GM12801 (cell line): ENCODE measurements around the gene MAS1.

Experiments used
- TF ChIP-seq, protein P1 (sequence below): IDR thresholded peaks from one replicate; pipeline ENCODE4 v1.5.1; 2011; ENCODE audit warnings: control low read depth; ENCODE audit not compliant: insufficient read length; ENCODE audit errors: extremely low read depth

The MAS1 gene

DNA sequence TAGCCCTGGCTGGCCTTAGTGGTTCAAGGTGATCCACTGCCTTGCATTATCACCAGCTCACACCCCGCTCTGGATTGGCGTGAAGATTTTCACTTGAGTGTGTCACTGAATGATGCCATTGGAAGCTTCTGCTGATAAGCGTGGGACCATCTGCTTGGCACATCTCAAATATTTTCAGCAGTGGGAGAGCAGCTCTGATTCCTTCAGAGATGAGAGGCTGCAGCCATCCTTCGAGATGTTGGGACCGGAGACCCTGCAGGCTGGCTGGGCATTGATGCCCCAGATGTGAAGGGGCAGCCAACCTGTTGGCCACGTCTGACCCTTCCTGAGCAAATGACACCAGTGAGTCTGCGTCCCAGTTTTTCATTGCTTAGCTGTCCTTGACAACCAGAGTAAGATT, at the start of gene MAS1:
TSS of gene MAS1 (plus strand) at position 197 of the 400 bp plus-strand sequence. CDS start 15,968 bp downstream, outside the sequence.
- TF ChIP-seq, protein P1, sequence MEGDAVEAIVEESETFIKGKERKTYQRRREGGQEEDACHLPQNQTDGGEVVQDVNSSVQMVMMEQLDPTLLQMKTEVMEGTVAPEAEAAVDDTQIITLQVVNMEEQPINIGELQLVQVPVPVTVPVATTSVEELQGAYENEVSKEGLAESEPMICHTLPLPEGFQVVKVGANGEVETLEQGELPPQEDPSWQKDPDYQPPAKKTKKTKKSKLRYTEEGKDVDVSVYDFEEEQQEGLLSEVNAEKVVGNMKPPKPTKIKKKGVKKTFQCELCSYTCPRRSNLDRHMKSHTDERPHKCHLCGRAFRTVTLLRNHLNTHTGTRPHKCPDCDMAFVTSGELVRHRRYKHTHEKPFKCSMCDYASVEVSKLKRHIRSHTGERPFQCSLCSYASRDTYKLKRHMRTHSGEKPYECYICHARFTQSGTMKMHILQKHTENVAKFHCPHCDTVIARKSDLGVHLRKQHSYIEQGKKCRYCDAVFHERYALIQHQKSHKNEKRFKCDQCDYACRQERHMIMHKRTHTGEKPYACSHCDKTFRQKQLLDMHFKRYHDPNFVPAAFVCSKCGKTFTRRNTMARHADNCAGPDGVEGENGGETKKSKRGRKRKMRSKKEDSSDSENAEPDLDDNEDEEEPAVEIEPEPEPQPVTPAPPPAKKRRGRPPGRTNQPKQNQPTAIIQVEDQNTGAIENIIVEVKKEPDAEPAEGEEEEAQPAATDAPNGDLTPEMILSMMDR, result no peak

DNA sequence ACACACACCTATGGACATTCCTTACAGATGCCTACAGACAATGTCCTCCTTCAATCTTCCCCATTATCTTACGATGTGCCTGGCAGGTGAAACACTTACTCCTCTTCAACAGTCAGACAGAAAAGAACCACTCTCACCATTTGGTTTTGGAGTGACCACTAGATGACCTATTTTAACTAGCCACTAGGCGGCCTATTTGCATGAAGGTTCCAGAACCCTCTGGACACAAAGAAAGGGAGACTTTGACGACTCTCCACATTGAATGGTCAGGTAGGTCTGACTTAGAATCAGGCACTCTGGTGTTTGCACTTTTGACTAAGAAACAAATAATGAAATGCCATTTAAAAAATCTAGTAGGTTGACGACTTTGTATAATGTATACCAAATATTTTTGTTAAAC, 48.8 kb upstream of the MAS1 start:
- TF ChIP-seq, protein P1, result no peak

DNA sequence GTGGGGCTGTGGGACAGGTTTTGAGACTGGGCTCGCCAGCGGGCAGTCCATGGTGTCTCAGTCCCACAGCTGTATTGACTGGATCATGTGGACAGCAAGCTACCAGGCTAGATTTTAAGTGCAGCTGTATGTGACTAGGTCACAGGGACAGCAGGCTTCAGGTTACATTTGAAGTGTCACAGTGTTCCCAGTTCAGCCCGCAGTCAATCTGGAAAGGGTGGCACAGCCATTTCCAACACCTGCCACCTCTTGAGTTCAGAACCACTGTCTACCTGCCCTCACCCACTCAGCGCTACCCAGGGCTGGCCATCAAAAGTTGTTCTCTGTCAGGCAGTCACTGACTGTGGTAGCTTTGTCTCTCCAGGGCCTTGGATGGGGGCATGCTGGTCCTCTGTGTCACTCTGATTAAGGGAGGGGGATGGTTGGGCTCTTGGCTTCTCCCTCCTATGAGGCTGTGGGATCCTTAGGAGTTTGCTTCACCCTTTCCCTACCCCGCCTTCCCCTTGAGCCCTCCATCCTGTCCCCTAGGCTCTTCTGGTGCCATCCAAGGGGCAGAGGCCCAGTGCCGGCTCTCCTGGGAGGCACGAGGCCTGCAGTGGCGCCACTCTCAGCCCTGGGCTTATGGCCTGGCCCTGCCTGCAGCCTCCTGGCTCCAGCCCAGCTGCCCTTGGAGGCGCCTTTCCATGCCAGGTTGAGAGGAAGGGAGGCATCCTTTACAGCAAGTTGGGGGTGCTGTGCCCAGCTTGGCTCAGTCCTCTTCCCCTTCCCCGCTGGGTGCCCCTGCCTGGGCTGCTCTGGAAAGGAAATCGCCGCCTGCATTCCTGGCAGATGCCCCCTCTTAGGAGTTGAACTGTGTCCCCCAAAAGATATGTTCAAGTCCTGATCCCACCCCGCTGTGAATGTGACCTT, 45.8 kb upstream of the MAS1 start:
- TF ChIP-seq, protein P1, result no peak

GRCh38 chr6:159852877-159853276, 37.9 kb upstream of the MAS1 start:
- TF ChIP-seq, protein P1, result no peak

GRCh38 chr6:159853754-159854153, 37.0 kb upstream of the MAS1 start:
- TF ChIP-seq, protein P1, result no peak

GRCh38 chr6:159854959-159855358, 35.8 kb upstream of the MAS1 start:
- TF ChIP-seq, protein P1, result no peak

DNA sequence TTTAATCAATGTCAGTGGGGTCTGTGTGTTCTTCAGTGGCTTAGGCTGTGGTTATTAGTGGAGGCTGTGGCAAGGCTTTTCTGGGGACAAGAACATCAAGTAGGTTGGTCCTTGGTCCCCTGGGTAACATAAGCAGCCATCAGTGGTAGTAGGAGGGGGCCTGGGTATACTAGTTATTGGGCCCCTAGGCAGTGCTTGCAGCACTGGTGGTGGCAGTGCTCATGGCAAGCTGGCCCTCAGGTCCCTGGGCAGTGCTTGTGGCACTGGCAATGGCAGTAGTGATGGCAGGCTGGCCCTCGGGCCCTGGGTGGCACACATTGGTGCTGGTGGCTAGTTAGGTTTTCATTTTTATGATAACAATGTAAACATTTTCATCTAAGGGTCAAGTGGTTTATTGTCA, 32.5 kb upstream of the MAS1 start:
- TF ChIP-seq, protein P1, result no peak
